ENCODE measurements around the gene ASB1.
"Not testable (repeated sequence)": the region's sequence is repeated elsewhere in the genome, so short reads cannot be mapped to it uniquely, and the experiment has no call there.

ASB1 gene

GRCh38 chr2:238404406-238405216 is 22.1 kb upstream of the ASB1 start:
- FAIRE-seq: peak; percentile 51

- not testable (repeated sequence) for FAIRE-seq
Measured at GRCh38 chr2:238405217-238405555, 21.5 kb upstream of the ASB1 start.

GRCh38 chr2:238406221-238406997 is 20.3 kb upstream of the ASB1 start:
- FAIRE-seq: no peak

- FAIRE-seq: no peak
Measured at GRCh38 chr2:238406998-238407285, 19.8 kb upstream of the ASB1 start.

- no peak for FAIRE-seq
Measured at GRCh38 chr2:238407566-238407965, 19.2 kb upstream of the ASB1 start.

GRCh38 chr2:238408615-238409340 is 17.9 kb upstream of the ASB1 start:
- FAIRE-seq: no peak

GRCh38 chr2:238409341-238410199 is 17.2 kb upstream of the ASB1 start:
- no peak for FAIRE-seq

GRCh38 chr2:238412067-238412767 is 14.5 kb upstream of the ASB1 start:
- no peak for FAIRE-seq

GRCh38 chr2:238413368-238413767 is 13.4 kb upstream of the ASB1 start:
- no peak for FAIRE-seq

GRCh38 chr2:238415036-238415764 is 11.5 kb upstream of the ASB1 start:
- FAIRE-seq: peak; percentile 61

- no peak for FAIRE-seq
Measured at GRCh38 chr2:238415893-238416292, 10.8 kb upstream of the ASB1 start.

GRCh38 chr2:238418196-238418998 is 8.3 kb upstream of the ASB1 start:
- FAIRE-seq: no peak

- FAIRE-seq: no peak
Measured at GRCh38 chr2:238418999-238419546, 7.7 kb upstream of the ASB1 start.

GRCh38 chr2:238420442-238420841 is 6.3 kb upstream of the ASB1 start:
- FAIRE-seq: no peak

GRCh38 chr2:238420878-238421694 is 5.6 kb upstream of the ASB1 start:
- no peak for FAIRE-seq

- no peak for FAIRE-seq
Measured at GRCh38 chr2:238421695-238422035, 5.1 kb upstream of the ASB1 start.

GRCh38 chr2:238422285-238422684 is 4.4 kb upstream of the ASB1 start:
- FAIRE-seq: no peak

- no peak for FAIRE-seq
Measured at GRCh38 chr2:238422940-238423339, 3.8 kb upstream of the ASB1 start.

GRCh38 chr2:238423561-238424312 is 3.0 kb upstream of the ASB1 start:
- FAIRE-seq: no peak
